Testis (tissue), 3 donors: ENCODE measurements around the gene PCDHB8. TPM values are rescaled to one million over a fixed set of nuclear protein-coding genes. Genes with fewer than 3 reads are reported as not detected.
"Not testable (repeated sequence)": the region's sequence is repeated elsewhere in the genome, so short reads cannot be mapped to it uniquely, and the experiment has no call there.

Source experiments
- DNase-seq: peaks from one replicate; pipeline ENCODE4 v3.0.0-alpha.2; 2019
- H3K27ac ChIP-seq, 2 donors: fragments of 200-600 bp; sonication (generic); one replicate each; pipeline ENCODE4 v1.5.1; 2019
- H3K27me3 ChIP-seq: fragments of 200-600 bp; sonication (generic); one replicate; pipeline ENCODE4 v1.5.1; 2019
- H3K36me3 ChIP-seq: fragments of 200-600 bp; sonication (generic); one replicate; pipeline ENCODE4 v1.5.1; 2017; ENCODE audit warnings: low read depth; ENCODE audit errors: missing control alignments
- H3K4me1 ChIP-seq: fragments of 200-600 bp; sonication (generic); one replicate; pipeline ENCODE4 v1.5.1; 2019
- H3K4me3 ChIP-seq, 2 donors: fragments of 200-600 bp; sonication (generic); one replicate each; pipeline ENCODE4 v1.5.1; 2017 to 2019
- H3K9me3 ChIP-seq: fragments of 200-600 bp; sonication (generic); one replicate; pipeline ENCODE4 v1.5.1; 2017
- CTCF ChIP-seq, 3 experiments: fragments of 450-650 bp in 2 of 3; fragments of 200-600 bp in 1 of 3; sonication (generic) in 1 of 3; IDR thresholded peaks; one replicate each; pipeline ENCODE4 v1.5.1; 2016 to 2019; ENCODE audit warnings: antibody characterized with exemption in 3 of 3, mild to moderate bottlenecking in 2 of 3, moderate library complexity in 1 of 3
- POLR2A ChIP-seq: fragments of 450-650 bp; IDR thresholded peaks from one replicate; pipeline ENCODE4 v1.6.1; 2017; ENCODE audit warnings: antibody characterized with exemption, mild to moderate bottlenecking, moderate library complexity
- WGBS, 2 donors: methylation state at CpG; one replicate each; pipeline ENCODE4 v1.1.5; 2018; 5-methylcytosine and 5-hydroxymethylcytosine counted together
- intact Hi-C: fragments of 100-400 bp; cut with DNase I; formaldehyde crosslinking; loops from one replicate; pipeline ENCODE4 v1.15.1; 2023; ENCODE audit warnings: low total_unique reads
- polyA plus RNA-seq: library from polyadenylated mRNA; stranded (reverse); fragments of 350-450 nt; fragmentation: Illumina TruSeq; extraction: RNeasy Lipid Tissue Mini Kit (QIAGEN cat#74804); gene quantifications from one replicate; pipeline ENCODE4 v1.2.3, GENCODE V29; 2014; ENCODE audit warnings: low read depth, low replicate concordance; ENCODE audit not compliant: insufficient read depth
- total RNA-seq, 2 donors: library from RNA; depleted of rRNA; stranded (reverse); fragments of >200 nt; gene quantifications; one replicate each; pipeline ENCODE4 v1.2.3, GENCODE V29; 2016

The PCDHB8 gene
- total and polyA plus RNA-seq, 3 donors from 2014 or later: 2.1 to 4.3 (median 3.8) TPM

- Histone ChIP-seq H3K27me3 (no peaks in the 10 kb centered on the region), H3K4me3 (peak within 1 kb of the TSS; percentile 4 to 37), H3K4me1 (no peaks in the 10 kb centered on the region), H3K9me3 (no peaks in the 10 kb centered on the region), H3K36me3 (no peaks in the 10 kb centered on the region), H3K27ac (no peak within 1 kb of the TSS)
- intact Hi-C loops: no loop called here
- DNase-seq: peak; percentile 70
- WGBS, 2 donors: 14 to 27% methylated on average over 20 of the region's 20 CpGs
- TF ChIP-seq POLR2A (no peak), CTCF (IDR thresholded peaks at IDR 0.05) (peak; percentile 39 to 54 (median 53))
Observed at GRCh38 chr5:141172381-141173204, 5.0 kb upstream of the PCDHB8 start, which contains the start of gene PCDHB7. TSS of gene PCDHB7 (plus strand) at chr5:141172644. CDS start at chr5:141172836, 192 bp downstream.

- H3K4me1 ChIP-seq, H3K9me3 ChIP-seq, H3K36me3 ChIP-seq, intact Hi-C loops, H3K27me3 ChIP-seq, H3K27ac ChIP-seq, DNase-seq: not testable (repeated sequence)
- 25 to 35% methylated on average over 35 to 59 of the region's 79 CpGs for WGBS, 2 donors
- H3K4me3 ChIP-seq: peak overlapping the region in 1 of 2 donors; percentile 22
Observed at GRCh38 chr5:141174291-141175104, 3.1 kb upstream of the PCDHB8 start.

- Histone ChIP-seq H3K27me3 (no peaks in the 10 kb centered on the region), H3K27ac (no peak overlapping the region), H3K4me1 (no peaks in the 10 kb centered on the region), H3K36me3 (no peaks in the 10 kb centered on the region), H3K4me3 (no peak overlapping the region), H3K9me3 (no peaks in the 10 kb centered on the region)
- intact Hi-C loops: no loop called here
- no peak for TF ChIP-seq POLR2A
- TF ChIP-seq CTCF (IDR thresholded peaks at IDR 0.05): no peak
- DNase-seq: no peak
- WGBS, 2 donors: 57 to 63% methylated on average over 1 of the region's 1 CpG
Observed at GRCh38 chr5:141175933-141176332, 1.7 kb upstream of the PCDHB8 start.

- H3K9me3 ChIP-seq, intact Hi-C loops, H3K4me3 ChIP-seq, H3K27ac ChIP-seq, H3K27me3 ChIP-seq, DNase-seq, H3K4me1 ChIP-seq, H3K36me3 ChIP-seq: not testable (repeated sequence)
- WGBS, 2 donors: 32 to 52% methylated on average over 28 to 37 of the region's 39 CpGs
Observed at GRCh38 chr5:141179371-141179770, 1.8 kb downstream of the PCDHB8 start.

GRCh38 chr5:141179876-141180275, 2.3 kb downstream of the PCDHB8 start:
- DNase-seq, H3K9me3 ChIP-seq, H3K4me1 ChIP-seq, H3K4me3 ChIP-seq, intact Hi-C loops, H3K27me3 ChIP-seq, H3K36me3 ChIP-seq, H3K27ac ChIP-seq: not testable (repeated sequence)
- 20 to 34% methylated on average over 15 to 22 of the region's 32 CpGs for WGBS, 2 donors

GRCh38 chr5:141180313-141180712, 2.7 kb downstream of the PCDHB8 start:
- intact Hi-C loops: no loop called here
- no peaks in the 10 kb centered on the region for H3K9me3 ChIP-seq
- no peak for DNase-seq
- TF ChIP-seq POLR2A: no peak
- TF ChIP-seq CTCF (IDR thresholded peaks at IDR 0.05): no peak
- 37 to 69% methylated on average over 1 of the region's 1 CpG for WGBS, 2 donors
- no peaks in the 10 kb centered on the region for H3K4me1 ChIP-seq
- no peaks in the 10 kb centered on the region for H3K27me3 ChIP-seq
- no peaks in the 10 kb centered on the region for H3K36me3 ChIP-seq
- no peak overlapping the region for H3K4me3 ChIP-seq
- no peak overlapping the region for H3K27ac ChIP-seq
